H9 (cell line): ENCODE data around the gene AIG1. TPM values are rescaled to one million over a fixed set of nuclear protein-coding genes. Genes with fewer than 3 reads are reported as not detected.
A peak's percentile ranks its signal among the peaks of the same experiment; 100 is the strongest.
"Not testable (repeated sequence)": the region's sequence is repeated elsewhere in the genome, so short reads cannot be mapped to it uniquely, and the experiment has no call there.

Experiments used
- DNase-seq: peaks from one replicate; pipeline ENCODE4 v3.0.0-alpha.2; 2017
- H2AFZ ChIP-seq: one replicate; pipeline ENCODE4 v1.6.1; 2013; ENCODE audit warnings: mild to moderate bottlenecking, low read length, control low read depth, moderate library complexity
- H2AK5ac ChIP-seq: 2 replicates; pipeline ENCODE4 v1.6.1; 2013; ENCODE audit warnings: low read length, control low read depth, mixed read lengths; ENCODE audit not compliant: insufficient read length
- H2BK120ac ChIP-seq: one replicate; pipeline ENCODE4 v1.6.1; 2013; ENCODE audit warnings: low read depth, mild to moderate bottlenecking, low read length, control low read depth, inconsistent platforms; ENCODE audit not compliant: poor library complexity, severe bottlenecking
- H2BK12ac ChIP-seq: 2 replicates; pipeline ENCODE4 v1.6.1; 2013; ENCODE audit warnings: low read length, control low read depth, mixed read lengths, low read depth; ENCODE audit not compliant: insufficient read length
- H2BK15ac ChIP-seq: 2 replicates; pipeline ENCODE4 v1.6.1; 2013; ENCODE audit warnings: low read depth, low read length, control low read depth
- H2BK20ac ChIP-seq: one replicate; pipeline ENCODE4 v1.6.1; 2013; ENCODE audit warnings: low read depth, mild to moderate bottlenecking, low read length, control low read depth, inconsistent platforms; ENCODE audit not compliant: poor library complexity, severe bottlenecking
- H2BK5ac ChIP-seq: 2 replicates; pipeline ENCODE4 v1.6.1; 2013; ENCODE audit warnings: low read length, control low read depth, mixed read lengths; ENCODE audit not compliant: insufficient read length
- H3K14ac ChIP-seq: 2 replicates; pipeline ENCODE4 v1.6.1; 2013; ENCODE audit warnings: low read length, control low read depth; ENCODE audit not compliant: insufficient read depth
- H3K18ac ChIP-seq: 2 replicates; pipeline ENCODE4 v1.6.1; 2013; ENCODE audit warnings: low read depth, mild to moderate bottlenecking, mixed read lengths, low read length, control low read depth; ENCODE audit not compliant: insufficient read length
- H3K23ac ChIP-seq: 2 replicates; pipeline ENCODE4 v1.6.1; 2013; ENCODE audit warnings: low read length, control low read depth, mixed read lengths, low read depth; ENCODE audit not compliant: insufficient read length
- H3K23me2 ChIP-seq: 2 replicates; pipeline ENCODE4 v1.6.1; 2013; ENCODE audit warnings: low read depth, mild to moderate bottlenecking, mixed read lengths, low read length, control low read depth; ENCODE audit not compliant: insufficient read length, poor library complexity, severe bottlenecking
- H3K27ac ChIP-seq: 2 replicates; pipeline ENCODE4 v1.5.1; 2013; ENCODE audit warnings: low read length, control low read depth, mixed read lengths, low read depth; ENCODE audit not compliant: insufficient read length
- H3K27me3 ChIP-seq: 2 replicates; pipeline ENCODE4 v1.6.1; 2013; ENCODE audit warnings: low read length, control low read depth, inconsistent platforms; ENCODE audit not compliant: insufficient read depth
- H3K4ac ChIP-seq: 2 replicates; pipeline ENCODE4 v1.6.1; 2013; ENCODE audit warnings: low read depth, mild to moderate bottlenecking, control low read depth, inconsistent platforms, low read length, moderate library complexity
- H3K4me1 ChIP-seq: 2 replicates; pipeline ENCODE4 v1.6.1; 2013; ENCODE audit warnings: low read length, control low read depth, inconsistent platforms; ENCODE audit not compliant: insufficient read depth
- H3K4me2 ChIP-seq: 2 replicates; pipeline ENCODE4 v1.6.1; 2013; ENCODE audit warnings: low read length, control low read depth, mixed read lengths; ENCODE audit not compliant: insufficient read length, insufficient read depth
- H3K56ac ChIP-seq: 2 replicates; pipeline ENCODE4 v1.6.1; 2013; ENCODE audit warnings: low read depth, mild to moderate bottlenecking, mixed read lengths, low read length, control low read depth; ENCODE audit not compliant: insufficient read length
- H3K79me1 ChIP-seq: 2 replicates; pipeline ENCODE4 v1.6.1; 2013; ENCODE audit warnings: low read depth, mild to moderate bottlenecking, moderate library complexity, low read length, control low read depth, inconsistent platforms; ENCODE audit not compliant: insufficient read depth, poor library complexity, severe bottlenecking
- H3K79me2 ChIP-seq: 2 replicates; pipeline ENCODE4 v1.6.1; 2013; ENCODE audit warnings: low read length, control low read depth, inconsistent platforms; ENCODE audit not compliant: insufficient read depth
- H3K9ac ChIP-seq: 2 replicates; pipeline ENCODE4 v1.6.1; 2013; ENCODE audit warnings: low read length, control low read depth, mixed read lengths; ENCODE audit not compliant: insufficient read length; ENCODE audit errors: extremely low read depth
- H3K9me3 ChIP-seq: one replicate; pipeline ENCODE4 v1.6.1; 2013; ENCODE audit warnings: low read depth, low read length, inconsistent platforms; ENCODE audit not compliant: control insufficient read depth
- H3T11ph ChIP-seq: one replicate; pipeline ENCODE4 v1.6.1; 2013; ENCODE audit warnings: mild to moderate bottlenecking, low read length, control low read depth, inconsistent platforms
- H4K20me1 ChIP-seq: one replicate; pipeline ENCODE4 v1.6.1; 2013; ENCODE audit not compliant: control insufficient read depth, insufficient read length, insufficient read depth
- H4K5ac ChIP-seq: 2 replicates; pipeline ENCODE4 v1.6.1; 2013; ENCODE audit warnings: low read depth, mild to moderate bottlenecking, mixed read lengths, low read length, control low read depth; ENCODE audit not compliant: insufficient read length
- H4K8ac ChIP-seq: replicated peaks from 2 replicates; pipeline ENCODE4 v1.6.1; 2013; ENCODE audit warnings: low read length, control low read depth, mixed read lengths, low read depth; ENCODE audit not compliant: insufficient read length
- H4K91ac ChIP-seq: 2 replicates; pipeline ENCODE4 v1.6.1; 2013; ENCODE audit warnings: low read depth, mild to moderate bottlenecking, moderate library complexity, mixed read lengths, low read length, control low read depth; ENCODE audit not compliant: insufficient read length
- H3K27ac Mint-ChIP-seq, 3 experiments: 2 replicates in 2 of 3; 3 replicates in 1 of 3; pipeline ENCODE4 v1.8.0; 2020 to 2021; ENCODE audit warnings: mixed read lengths in 3 of 3, mild to moderate bottlenecking in 1 of 3, moderate library complexity in 1 of 3
- H3K27me3 Mint-ChIP-seq: 2 replicates; pipeline ENCODE4 v1.8.0; 2021; ENCODE audit warnings: low read depth, mild to moderate bottlenecking, moderate library complexity, mixed read lengths
- H3K36me3 Mint-ChIP-seq, 3 experiments: 2 replicates in 2 of 3; 3 replicates in 1 of 3; pipeline ENCODE4 v1.8.0; 2020 to 2021; ENCODE audit warnings: low read depth in 3 of 3, mixed read lengths in 3 of 3; ENCODE audit not compliant: insufficient read depth in 1 of 3
- H3K4me1 Mint-ChIP-seq, 2 experiments: 2 replicates each; pipeline ENCODE4 v1.8.0; 2020; ENCODE audit warnings: mixed read lengths in 2 of 2
- H3K4me3 Mint-ChIP-seq, 2 experiments: 2 replicates in 1 of 2; 3 replicates in 1 of 2; pipeline ENCODE4 v1.8.0; 2020 to 2021; ENCODE audit warnings: mild to moderate bottlenecking in 2 of 2, mixed read lengths in 2 of 2, moderate library complexity in 1 of 2
- H3K9me3 Mint-ChIP-seq, 2 experiments: 2 replicates in 1 of 2; 3 replicates in 1 of 2; pipeline ENCODE4 v1.8.0; 2020; ENCODE audit warnings: mild to moderate bottlenecking in 2 of 2, mixed read lengths in 2 of 2, moderate library complexity in 1 of 2
- CTCF ChIP-seq: fragments of 200-600 bp; sonication (generic); conservative IDR thresholded peaks from 3 replicates; pipeline ENCODE4 v1.8.0; 2021; ENCODE audit warnings: antibody characterized with exemption, mild to moderate bottlenecking
- WGBS: extraction: QIAGEN DNeasy Blood & Tissue Kit; methylation state at CpG from one replicate; pipeline ENCODE4 v1.1.7; 2013; ENCODE audit warnings: missing lambda C conversion rate, low lambda C conversion rate, mixed read lengths; ENCODE audit not compliant: insufficient read length; ENCODE audit errors: extremely low coverage; 5-methylcytosine and 5-hydroxymethylcytosine counted together
- total RNA-seq: library from RNA; stranded (reverse); gene quantifications from 2 replicates; pipeline ENCODE4 v1.2.1, GENCODE V29; 2021

Gene AIG1
- total RNA-seq, 1 experiment from 2014 or later, result 44.6 TPM

DNA sequence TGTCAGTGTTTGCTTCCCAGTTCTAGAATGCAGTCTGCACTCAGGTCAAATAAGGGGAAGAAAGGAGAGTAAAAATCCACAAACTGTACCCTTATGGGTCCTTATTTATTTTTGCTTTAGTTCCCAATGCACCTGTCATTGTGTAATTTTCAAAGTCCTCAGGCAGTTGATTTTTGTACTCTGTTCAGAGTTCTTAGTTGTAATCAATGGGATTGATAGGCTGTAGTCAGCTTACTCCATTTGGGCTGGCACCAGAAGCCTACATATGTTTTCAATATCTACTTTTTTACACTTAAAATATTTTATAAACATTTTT, 18.6 kb downstream of the AIG1 start:
- H3K56ac ChIP-seq, result no peak overlapping the region
- H2AFZ ChIP-seq, result no peak overlapping the region
- H3K4ac ChIP-seq, result no peak overlapping the region
- no peak overlapping the region for H3K23ac ChIP-seq
- H3K4me3 Mint-ChIP-seq, result no peak overlapping the region
- no peak overlapping the region for H3K9ac ChIP-seq
- H4K20me1 ChIP-seq, result no peaks in the 10 kb centered on the region
- H3K79me2 ChIP-seq, result peaks cover 3% of the 10 kb centered on the region; the same call in 1 of the 2 replicates
- H4K91ac ChIP-seq, result no peak overlapping the region
- H3K4me1 ChIP-seq, result no peaks in the 10 kb centered on the region
- TF ChIP-seq CTCF, result no peak
- peak overlapping the region in 1 of 3 experiments; percentile 20; a peak in 1 of 7 replicates for H3K27ac Mint-ChIP-seq
- peaks cover 5 to 10% of the 10 kb centered on the region in 2 experiments for H3K4me1 Mint-ChIP-seq
- no peak overlapping the region for H2BK5ac ChIP-seq
- no peak for DNase-seq
- no peaks in the 10 kb centered on the region for H3K27me3 Mint-ChIP-seq
- H3K23me2 ChIP-seq, result no peaks in the 10 kb centered on the region
- H2AK5ac ChIP-seq, result no peak overlapping the region
- H2BK120ac ChIP-seq, result no peak overlapping the region
- H4K5ac ChIP-seq, result no peak overlapping the region
- no peak overlapping the region for H4K8ac ChIP-seq
- H3K36me3 Mint-ChIP-seq, result peaks cover 5 to 10% (median 7%) of the 10 kb centered on the region in 3 experiments
- no peaks in the 10 kb centered on the region for H3K79me1 ChIP-seq
- H3K4me2 ChIP-seq, result no peak overlapping the region
- H2BK12ac ChIP-seq, result no peak overlapping the region
- H2BK20ac ChIP-seq, result no peak overlapping the region
- H3K9me3 ChIP-seq, result no peaks in the 10 kb centered on the region
- H3K27ac ChIP-seq, result no peak overlapping the region
- H3K18ac ChIP-seq, result no peak overlapping the region
- H2BK15ac ChIP-seq, result no peak overlapping the region
- no peaks in the 10 kb centered on the region for H3K27me3 ChIP-seq
- H3K14ac ChIP-seq, result no peak overlapping the region
- peaks cover 0 to 6% of the 10 kb centered on the region in 2 experiments; a peak in 4 of 5 replicates for H3K9me3 Mint-ChIP-seq
- H3T11ph ChIP-seq, result no peak overlapping the region

- not testable (repeated sequence) for H3K79me1 ChIP-seq, H2AFZ ChIP-seq, H2AK5ac ChIP-seq, H3K27ac ChIP-seq, H3K9me3 Mint-ChIP-seq, H2BK20ac ChIP-seq, H3K23ac ChIP-seq, H4K8ac ChIP-seq, H3K14ac ChIP-seq, H4K20me1 ChIP-seq, H3K79me2 ChIP-seq, H2BK15ac ChIP-seq, H3K27ac Mint-ChIP-seq, H3K9ac ChIP-seq, H3K27me3 Mint-ChIP-seq, H3K56ac ChIP-seq, H2BK12ac ChIP-seq, H3K9me3 ChIP-seq, DNase-seq, H4K5ac ChIP-seq, H2BK120ac ChIP-seq, H3T11ph ChIP-seq, H4K91ac ChIP-seq, H3K23me2 ChIP-seq, H3K36me3 Mint-ChIP-seq, H3K4me3 Mint-ChIP-seq, H3K18ac ChIP-seq, H3K27me3 ChIP-seq, H3K4me2 ChIP-seq, H3K4ac ChIP-seq, H3K4me1 ChIP-seq, H2BK5ac ChIP-seq
- no CpG with 5 or more reads among the region's 9 CpGs for WGBS
- H3K4me1 Mint-ChIP-seq, result peaks cover 5 to 15% of the 10 kb centered on the region in 2 experiments
These were observed 21.6 kb downstream of the AIG1 start for GRCh38 chr6:143082274-143082673.
